Testis (tissue), 2 donors: Measurements from ENCODE around the gene MGAT3.

ENCODE experiments used
- POLR2A ChIP-seq: fragments of 450-650 bp; IDR thresholded peaks from one replicate; pipeline ENCODE4 v1.6.1; 2017; ENCODE audit warnings: antibody characterized with exemption, mild to moderate bottlenecking, moderate library complexity
- TF ChIP-seq, protein P1 (sequence below), 3 experiments: fragments of 450-650 bp in 2 of 3; fragments of 200-600 bp in 1 of 3; sonication (generic) in 1 of 3; IDR thresholded peaks; one replicate each; pipeline ENCODE4 v1.5.1; 2016 to 2019; ENCODE audit warnings: antibody characterized with exemption in 3 of 3, mild to moderate bottlenecking in 2 of 3, moderate library complexity in 1 of 3

DNA sequence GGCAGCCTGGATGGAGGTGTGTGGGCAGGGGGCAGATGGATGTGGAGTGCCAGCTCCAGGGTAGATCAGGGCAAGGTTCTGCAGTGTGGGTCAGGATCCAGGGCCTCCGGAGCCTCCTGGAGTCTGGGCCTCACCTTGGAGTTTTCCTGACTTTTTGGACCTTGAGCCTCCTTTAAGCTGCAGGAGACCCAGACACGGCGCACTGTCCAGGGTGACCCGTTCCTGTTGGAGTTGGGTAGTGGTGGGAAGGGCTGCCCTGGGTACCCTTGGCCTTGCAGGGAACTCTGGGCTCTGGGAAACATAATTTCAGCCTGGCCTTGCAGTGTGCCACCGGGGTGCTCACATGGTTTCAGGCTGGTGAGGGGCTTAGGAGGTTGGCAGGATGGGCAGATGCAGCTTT is 17.0 kb downstream of the MGAT3 start:
- no peak for TF ChIP-seq POLR2A
- TF ChIP-seq, protein P1, sequence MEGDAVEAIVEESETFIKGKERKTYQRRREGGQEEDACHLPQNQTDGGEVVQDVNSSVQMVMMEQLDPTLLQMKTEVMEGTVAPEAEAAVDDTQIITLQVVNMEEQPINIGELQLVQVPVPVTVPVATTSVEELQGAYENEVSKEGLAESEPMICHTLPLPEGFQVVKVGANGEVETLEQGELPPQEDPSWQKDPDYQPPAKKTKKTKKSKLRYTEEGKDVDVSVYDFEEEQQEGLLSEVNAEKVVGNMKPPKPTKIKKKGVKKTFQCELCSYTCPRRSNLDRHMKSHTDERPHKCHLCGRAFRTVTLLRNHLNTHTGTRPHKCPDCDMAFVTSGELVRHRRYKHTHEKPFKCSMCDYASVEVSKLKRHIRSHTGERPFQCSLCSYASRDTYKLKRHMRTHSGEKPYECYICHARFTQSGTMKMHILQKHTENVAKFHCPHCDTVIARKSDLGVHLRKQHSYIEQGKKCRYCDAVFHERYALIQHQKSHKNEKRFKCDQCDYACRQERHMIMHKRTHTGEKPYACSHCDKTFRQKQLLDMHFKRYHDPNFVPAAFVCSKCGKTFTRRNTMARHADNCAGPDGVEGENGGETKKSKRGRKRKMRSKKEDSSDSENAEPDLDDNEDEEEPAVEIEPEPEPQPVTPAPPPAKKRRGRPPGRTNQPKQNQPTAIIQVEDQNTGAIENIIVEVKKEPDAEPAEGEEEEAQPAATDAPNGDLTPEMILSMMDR (IDR thresholded peaks at IDR 0.05): no peak
